Activated naive CD8-positive, alpha-beta T cell (primary cell): Measurements from ENCODE around the gene C9orf50.

ENCODE experiments used
- H3K27ac Mint-ChIP-seq: one replicate; pipeline ENCODE4 v1.8.0; 2021; ENCODE audit warnings: mixed read lengths
- H3K27me3 Mint-ChIP-seq: one replicate; pipeline ENCODE4 v1.8.0; 2021; ENCODE audit warnings: mixed read lengths
- H3K36me3 Mint-ChIP-seq: one replicate; pipeline ENCODE4 v1.8.0; 2021; ENCODE audit warnings: mixed read lengths
- H3K4me1 Mint-ChIP-seq: one replicate; pipeline ENCODE4 v1.8.0; 2021; ENCODE audit warnings: low read depth, mixed read lengths
- H3K4me3 Mint-ChIP-seq: one replicate; pipeline ENCODE4 v1.8.0; 2021; ENCODE audit warnings: mild to moderate bottlenecking, mixed read lengths
- H3K9me3 Mint-ChIP-seq: one replicate; pipeline ENCODE4 v1.8.0; 2021; ENCODE audit warnings: low read depth, mixed read lengths

The C9orf50 gene

DNA sequence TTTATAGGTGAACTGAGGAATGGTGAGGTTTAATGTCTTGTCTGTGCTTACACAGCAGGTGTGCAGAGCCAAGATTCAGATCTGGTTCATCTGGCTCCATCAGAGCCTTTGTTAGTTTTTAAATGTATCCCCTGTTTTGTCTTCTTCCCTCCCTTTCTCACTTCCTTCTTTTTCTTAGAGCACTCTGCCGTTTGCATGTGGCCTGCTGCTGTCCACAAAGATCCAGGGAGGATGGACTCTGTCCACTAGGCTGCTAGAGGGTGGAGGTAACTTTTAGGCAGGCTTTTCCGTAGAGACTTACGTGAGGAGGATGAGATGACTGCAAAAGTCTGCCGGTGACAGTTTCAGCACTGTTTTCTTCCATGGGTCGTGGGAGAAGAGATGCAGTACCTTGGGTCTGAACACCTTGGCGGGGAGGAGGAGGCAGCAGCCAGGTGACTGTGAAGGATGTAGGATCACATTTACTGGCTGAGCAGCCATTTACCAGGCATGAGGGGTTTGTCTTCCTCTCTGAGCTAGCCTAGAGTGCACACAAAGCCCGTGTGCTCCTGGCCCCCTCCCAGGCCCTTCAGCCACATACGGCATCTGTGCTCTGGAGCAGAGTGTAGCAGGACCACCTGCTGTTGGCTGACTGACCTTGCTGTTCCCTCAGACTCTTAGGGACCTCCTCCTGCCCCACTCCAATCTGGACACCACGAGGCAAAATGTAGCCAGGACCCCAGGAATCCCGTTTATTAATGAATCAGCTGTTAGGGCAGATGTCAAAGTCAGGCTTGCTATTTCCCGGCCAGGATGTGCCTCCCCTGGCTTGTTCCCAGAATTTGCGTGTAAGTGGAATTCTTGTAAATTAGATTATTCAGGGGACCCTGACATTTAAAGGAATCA, 6.9 kb upstream of the C9orf50 start:
- Mint-ChIP-seq H3K4me1 (peaks cover 65% of the 10 kb centered on the region), H3K27ac (peak overlapping the region; percentile 99), H3K27me3 (no peaks in the 10 kb centered on the region)

DNA sequence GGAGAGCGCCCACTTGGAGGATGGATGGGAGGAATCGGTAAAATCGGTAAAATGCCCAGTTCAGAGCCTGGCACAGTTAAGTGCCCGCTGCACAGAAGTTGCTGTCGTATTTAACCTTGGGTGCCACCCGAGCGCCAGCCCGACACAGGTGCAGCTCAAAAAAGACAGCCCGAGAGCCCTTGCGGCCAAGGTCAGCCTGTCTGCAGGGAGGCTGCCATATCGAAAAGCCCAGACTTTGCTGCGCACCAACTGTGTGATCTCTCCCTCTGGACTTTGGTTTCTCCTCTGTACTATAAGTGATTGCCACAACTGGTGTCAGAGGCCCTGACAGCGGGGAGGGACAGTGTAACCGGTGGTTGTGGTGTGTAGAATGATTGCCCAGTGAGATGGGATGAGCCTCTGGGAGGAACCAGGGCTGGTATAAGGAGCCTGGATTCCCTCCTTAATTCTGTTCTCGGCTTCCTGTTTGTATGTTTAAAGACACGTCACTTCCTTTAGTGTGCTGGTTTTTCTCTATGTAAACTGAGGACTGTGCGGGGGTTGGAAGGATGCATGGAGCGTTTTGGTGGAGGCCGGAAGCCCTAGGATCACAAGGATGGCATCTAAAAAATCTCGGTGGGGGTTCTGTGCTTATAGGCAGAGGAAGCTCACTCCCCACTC, 5.9 kb upstream of the C9orf50 start:
- peak overlapping the region; percentile 99 for H3K27ac Mint-ChIP-seq
- no peaks in the 10 kb centered on the region for H3K27me3 Mint-ChIP-seq
- peaks cover 6% of the 10 kb centered on the region for H3K36me3 Mint-ChIP-seq
- peaks cover 63% of the 10 kb centered on the region for H3K4me1 Mint-ChIP-seq
- H3K4me3 Mint-ChIP-seq, result peak overlapping the region; percentile 97
- no peaks in the 10 kb centered on the region for H3K9me3 Mint-ChIP-seq

More for the DNA sequence above, 6.9 kb upstream of the C9orf50 start:
- peak overlapping the region; percentile 97 for H3K4me3 Mint-ChIP-seq
- peaks cover 6% of the 10 kb centered on the region for H3K36me3 Mint-ChIP-seq
- H3K9me3 Mint-ChIP-seq, result no peaks in the 10 kb centered on the region

DNA sequence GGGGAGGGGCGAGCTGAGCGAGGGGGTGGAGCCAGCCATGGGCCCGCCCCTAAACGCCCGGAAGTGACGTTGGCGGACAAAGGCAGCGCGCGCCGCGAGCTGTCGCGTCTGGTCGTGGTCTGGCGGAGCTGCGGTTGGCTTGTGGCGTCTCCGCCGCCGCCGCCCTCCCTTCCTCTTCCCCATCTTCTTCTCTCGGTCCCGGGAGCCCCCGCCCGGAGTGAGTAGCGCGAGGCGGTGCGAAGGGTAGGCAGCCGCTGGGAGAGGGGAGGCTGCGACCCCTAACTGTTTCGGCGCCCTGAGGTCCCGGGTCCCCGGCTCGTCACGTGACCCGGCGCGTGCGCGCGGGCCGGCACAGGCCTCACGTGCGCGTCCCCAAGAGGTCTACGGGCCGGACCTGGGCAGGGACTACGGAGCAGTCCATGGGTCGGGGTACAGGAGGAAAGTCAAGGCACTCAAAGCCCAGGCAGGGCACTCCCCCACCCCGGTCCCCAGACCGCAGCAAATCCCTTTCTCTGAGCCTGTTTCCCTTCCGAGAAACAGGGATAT, 5.3 kb upstream of the C9orf50 start, which contains the start of gene NTMT1:
Gene NTMT1 (plus strand): TSS at position 85 of the 546 bp plus-strand sequence. CDS start 6,541 bp downstream, outside the sequence.
- Mint-ChIP-seq H3K4me3 (peak within 1 kb of the TSS; percentile 97), H3K36me3 (peaks cover 6% of the 10 kb centered on the region), H3K27me3 (peaks cover 2% of the 10 kb centered on the region), H3K4me1 (peaks cover 57% of the 10 kb centered on the region), H3K9me3 (no peaks in the 10 kb centered on the region), H3K27ac (peak within 1 kb of the TSS; percentile 99)

DNA sequence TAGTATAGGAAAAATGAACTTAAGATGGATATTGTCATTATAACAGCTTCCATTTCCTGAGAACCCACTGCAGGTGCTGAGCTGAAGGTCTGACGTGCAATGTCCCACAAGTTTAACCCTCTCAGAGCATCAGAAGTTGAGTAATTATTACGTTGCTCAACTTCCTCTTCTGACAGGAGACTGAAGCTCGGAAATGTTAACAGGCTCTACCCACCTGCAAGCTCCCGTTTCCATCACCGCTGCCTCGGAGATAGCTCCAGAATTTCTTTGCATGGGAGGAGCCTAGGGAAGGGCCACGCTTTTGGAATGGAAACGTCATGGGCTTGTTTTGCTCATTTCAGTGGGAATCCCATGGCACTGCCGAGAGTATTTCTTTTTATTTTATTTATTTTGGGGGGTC, 4.0 kb upstream of the C9orf50 start:
- Mint-ChIP-seq H3K4me1 (peaks cover 48% of the 10 kb centered on the region), H3K36me3 (peaks cover 6% of the 10 kb centered on the region)

DNA sequence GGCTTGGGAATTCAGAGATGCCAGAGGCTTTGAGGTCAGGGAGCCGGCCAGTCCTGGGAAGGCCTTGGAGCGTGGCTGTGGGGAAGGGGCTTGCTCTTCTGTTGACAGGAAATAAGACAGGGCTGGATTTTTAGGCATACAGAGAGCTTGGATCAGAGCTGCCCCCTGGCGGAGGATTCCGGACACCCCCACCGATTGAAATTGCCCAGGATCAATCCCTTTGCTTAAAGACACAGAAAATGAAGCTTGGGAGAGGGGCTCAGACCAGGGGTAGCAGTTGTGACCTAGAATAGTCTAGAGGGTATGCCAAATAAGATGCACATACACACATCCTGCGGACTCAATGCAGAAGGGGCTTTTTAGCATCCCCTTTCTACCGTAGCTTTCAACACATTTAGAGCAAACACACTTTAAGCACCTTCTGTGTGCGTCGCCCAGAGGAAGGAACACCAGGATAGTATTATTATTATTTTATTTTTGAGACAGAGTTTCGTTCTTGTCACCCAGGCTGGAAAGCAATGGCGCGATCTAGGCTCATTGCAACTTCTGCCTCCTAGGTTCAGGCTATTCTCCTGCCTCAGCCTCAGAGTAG, 3.4 kb upstream of the C9orf50 start:
- peaks cover 42% of the 10 kb centered on the region for H3K4me1 Mint-ChIP-seq
- H3K4me3 Mint-ChIP-seq, result peak overlapping the region; percentile 79
- no peaks in the 10 kb centered on the region for H3K9me3 Mint-ChIP-seq
- H3K27ac Mint-ChIP-seq, result peak overlapping the region; percentile 54
- peaks cover 5% of the 10 kb centered on the region for H3K27me3 Mint-ChIP-seq
- peaks cover 6% of the 10 kb centered on the region for H3K36me3 Mint-ChIP-seq

More for the DNA sequence above, 4.0 kb upstream of the C9orf50 start:
- peak overlapping the region; percentile 97 for H3K4me3 Mint-ChIP-seq
- H3K27me3 Mint-ChIP-seq, result peaks cover 5% of the 10 kb centered on the region
- peak overlapping the region; percentile 81 for H3K27ac Mint-ChIP-seq
- H3K9me3 Mint-ChIP-seq, result no peaks in the 10 kb centered on the region

DNA sequence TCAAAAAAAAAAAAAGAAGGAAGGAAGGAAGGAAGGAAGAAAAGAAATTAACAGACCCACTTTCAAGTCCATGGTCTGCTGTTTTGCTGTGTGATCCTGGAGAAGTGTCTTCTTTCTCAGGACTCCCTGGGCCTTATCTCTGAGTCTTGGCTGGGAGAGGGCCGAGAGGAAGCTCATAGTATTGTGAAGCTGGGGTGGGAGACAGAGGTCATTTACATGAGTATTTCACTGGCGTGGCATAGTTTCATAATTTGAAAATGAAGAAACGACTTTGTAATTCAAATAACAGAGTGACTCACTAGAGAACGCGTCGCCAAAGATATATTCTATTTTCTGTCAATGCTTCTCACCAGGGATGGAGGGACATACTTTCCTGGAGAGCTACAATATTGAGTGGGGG, 2.4 kb upstream of the C9orf50 start:
- Mint-ChIP-seq H3K4me1 (peaks cover 36% of the 10 kb centered on the region), H3K27me3 (peaks cover 10% of the 10 kb centered on the region), H3K4me3 (no peak overlapping the region), H3K36me3 (peaks cover 6% of the 10 kb centered on the region), H3K9me3 (no peaks in the 10 kb centered on the region), H3K27ac (peak overlapping the region; percentile 16)

DNA sequence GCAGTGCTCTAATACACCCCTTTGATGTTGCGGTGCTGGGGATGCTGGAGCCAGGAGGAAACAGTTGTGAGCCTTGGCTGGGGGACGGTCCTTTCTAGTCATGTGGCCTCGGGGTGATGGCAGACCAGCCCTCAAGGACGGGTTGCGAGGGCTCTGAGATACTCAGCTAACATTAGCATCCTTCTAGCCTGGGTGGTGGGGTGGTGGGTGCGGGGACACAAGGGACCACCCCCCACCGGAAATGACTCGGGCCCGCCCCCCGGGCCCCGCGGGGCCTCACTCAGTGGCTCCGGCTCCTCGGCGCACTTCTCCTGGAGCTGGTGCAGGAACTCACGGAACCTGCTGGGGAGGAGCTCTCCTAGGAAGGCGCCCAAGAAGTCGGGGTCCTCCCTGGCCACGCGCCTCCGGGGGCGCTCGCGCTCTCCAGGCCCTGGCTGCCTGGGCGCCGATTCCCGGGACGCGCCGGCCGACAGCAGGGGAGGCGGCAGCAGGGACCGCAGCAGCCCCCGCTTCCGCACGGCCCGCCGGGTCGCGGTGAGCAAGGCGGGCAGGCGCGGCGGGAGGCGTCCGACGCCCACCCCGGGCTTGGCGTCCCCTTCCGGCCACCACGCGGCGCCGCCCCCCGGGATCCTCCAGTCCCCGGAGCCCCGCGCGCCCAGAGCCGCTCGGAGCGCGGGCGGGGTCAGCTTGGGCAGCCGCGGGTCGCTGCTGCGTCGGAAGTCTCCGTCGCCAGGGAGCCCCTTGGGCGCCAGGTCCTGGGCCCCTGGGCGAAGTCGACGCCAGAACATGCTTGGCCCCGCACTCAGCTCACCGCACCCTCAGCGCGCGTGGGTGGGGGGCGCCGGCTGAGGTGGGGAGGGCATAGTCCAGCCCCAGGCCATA, 873 bp downstream of the C9orf50 start:
- Mint-ChIP-seq H3K27ac (no peak overlapping the region), H3K36me3 (no peaks in the 10 kb centered on the region), H3K27me3 (peaks cover 11% of the 10 kb centered on the region), H3K4me3 (peak overlapping the region; percentile 61), H3K4me1 (peaks cover 16% of the 10 kb centered on the region), H3K9me3 (no peaks in the 10 kb centered on the region)

DNA sequence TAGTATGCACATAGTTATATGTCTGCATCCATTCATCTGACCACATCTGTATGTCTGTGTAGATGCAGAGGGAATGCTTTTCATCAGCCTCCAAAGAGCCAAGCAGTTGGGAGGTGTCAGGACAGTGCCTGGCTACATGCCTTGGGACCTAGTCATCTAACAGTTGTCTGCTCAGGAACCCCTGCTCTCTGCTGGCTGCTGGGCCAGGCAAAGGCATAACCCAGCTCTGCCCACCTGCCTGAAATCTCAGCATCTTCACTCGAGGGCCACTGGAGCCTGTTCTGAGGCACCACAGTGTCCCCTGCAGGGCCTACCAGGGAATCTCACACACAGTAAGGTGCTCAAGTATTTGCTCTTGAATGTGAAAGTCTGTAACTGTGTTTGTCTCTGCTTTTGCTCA, 3.7 kb downstream of the C9orf50 start:
- Mint-ChIP-seq H3K4me3 (no peak overlapping the region), H3K36me3 (no peaks in the 10 kb centered on the region), H3K9me3 (no peaks in the 10 kb centered on the region), H3K4me1 (peaks cover 7% of the 10 kb centered on the region), H3K27me3 (peaks cover 11% of the 10 kb centered on the region), H3K27ac (no peak overlapping the region)

DNA sequence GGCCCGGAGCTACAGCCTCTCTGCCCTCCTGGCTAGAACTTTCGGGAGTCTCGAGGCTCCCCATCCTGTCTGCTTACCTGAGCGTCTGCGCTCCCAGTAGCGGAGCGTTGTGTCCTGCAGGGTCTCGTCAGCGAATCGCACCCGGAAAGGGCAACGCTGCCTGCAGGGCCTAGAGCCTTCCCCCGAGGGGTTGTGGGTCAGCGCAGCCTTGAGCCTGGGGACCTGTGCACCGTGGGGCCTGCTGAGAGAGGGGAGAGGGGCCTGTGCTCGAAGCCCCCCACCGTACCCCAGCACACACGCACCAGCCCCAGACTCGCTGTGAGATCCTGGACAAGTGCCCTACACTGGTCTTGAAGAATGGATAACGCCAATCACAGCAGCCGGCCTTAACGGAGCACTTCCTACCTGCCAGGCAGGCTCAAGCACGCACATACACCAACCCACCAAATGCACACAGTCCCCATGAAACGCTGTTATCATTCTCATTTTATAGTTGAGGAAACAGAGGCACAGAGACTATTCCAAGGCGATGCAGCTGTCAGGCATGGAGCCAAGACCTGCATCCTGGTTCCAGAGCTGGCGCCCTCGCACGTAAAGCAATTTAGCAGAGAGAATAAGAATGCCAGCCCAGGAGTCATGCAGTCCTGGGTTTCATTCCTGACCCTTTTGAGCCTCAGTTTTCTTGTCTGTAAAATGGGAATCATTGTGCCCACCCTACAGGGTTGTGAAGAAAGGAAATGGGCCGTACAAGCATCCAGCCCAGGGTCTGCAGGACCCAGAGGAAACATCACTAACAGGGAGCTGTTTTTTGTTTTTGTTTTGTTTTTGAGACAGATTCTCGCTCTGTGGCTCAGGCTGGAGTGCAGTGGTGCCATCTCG, 5.3 kb downstream of the C9orf50 start:
- Mint-ChIP-seq H3K27ac (no peak overlapping the region), H3K4me3 (no peak overlapping the region), H3K27me3 (peaks cover 5% of the 10 kb centered on the region), H3K36me3 (no peaks in the 10 kb centered on the region), H3K4me1 (peaks cover 9% of the 10 kb centered on the region), H3K9me3 (no peaks in the 10 kb centered on the region)

DNA sequence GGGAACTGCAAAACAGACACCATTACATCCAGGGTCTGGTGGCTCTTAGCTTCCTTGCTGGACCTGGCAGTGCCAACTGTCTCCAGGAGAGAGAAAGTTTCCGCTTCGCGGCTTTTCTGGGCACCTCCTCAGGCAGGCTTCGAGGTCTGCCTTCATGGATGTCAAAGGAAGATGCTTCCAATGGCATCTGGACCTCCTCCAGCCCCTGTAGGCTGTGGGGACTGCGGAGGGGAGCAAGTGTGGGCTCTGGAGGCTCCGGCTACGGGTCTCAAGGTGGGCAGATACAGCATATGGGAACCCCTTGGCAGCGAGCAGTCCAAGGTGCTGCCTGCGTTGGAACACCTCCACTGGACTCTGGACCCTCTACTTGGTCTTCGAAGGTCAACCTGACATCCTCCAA, 6.0 kb downstream of the C9orf50 start:
- Mint-ChIP-seq H3K4me1 (peaks cover 10% of the 10 kb centered on the region), H3K27ac (no peak overlapping the region), H3K9me3 (no peaks in the 10 kb centered on the region), H3K27me3 (peaks cover 5% of the 10 kb centered on the region), H3K36me3 (no peaks in the 10 kb centered on the region), H3K4me3 (no peak overlapping the region)

DNA sequence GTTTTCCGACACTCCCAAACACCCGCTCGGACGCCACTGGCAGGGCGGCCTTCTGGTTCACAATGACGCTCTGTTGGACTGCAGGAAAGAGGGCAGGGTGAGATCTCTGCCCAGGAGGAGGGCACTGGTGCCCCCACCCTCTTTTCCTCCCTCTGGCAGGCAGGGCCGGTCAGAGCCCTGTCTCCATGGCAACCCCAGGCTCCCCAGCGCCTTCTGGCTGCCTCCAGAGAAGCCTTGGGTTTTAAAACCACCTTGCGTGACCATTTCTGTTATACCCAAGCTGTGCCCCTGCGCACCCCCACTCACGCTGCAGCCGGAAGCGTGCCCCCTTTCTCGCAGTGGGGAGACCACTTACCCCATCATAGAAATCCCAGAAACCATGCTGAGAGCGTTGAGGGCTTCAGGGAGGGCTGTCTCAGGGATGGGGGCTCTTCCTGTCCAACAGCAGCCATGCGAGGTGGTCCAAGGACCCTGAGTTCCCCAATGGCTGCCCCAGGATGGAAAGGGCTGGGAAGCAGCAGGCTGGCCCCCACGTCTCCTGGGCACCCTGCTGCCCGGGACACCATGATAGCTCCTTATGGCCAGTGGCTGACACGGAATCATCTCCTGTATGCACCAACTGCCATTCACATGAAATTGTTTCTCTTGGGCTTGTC, 7.3 kb downstream of the C9orf50 start:
- Mint-ChIP-seq H3K9me3 (no peaks in the 10 kb centered on the region), H3K4me1 (peaks cover 15% of the 10 kb centered on the region), H3K27me3 (peaks cover 1% of the 10 kb centered on the region), H3K4me3 (no peak overlapping the region), H3K36me3 (no peaks in the 10 kb centered on the region), H3K27ac (no peak overlapping the region)

DNA sequence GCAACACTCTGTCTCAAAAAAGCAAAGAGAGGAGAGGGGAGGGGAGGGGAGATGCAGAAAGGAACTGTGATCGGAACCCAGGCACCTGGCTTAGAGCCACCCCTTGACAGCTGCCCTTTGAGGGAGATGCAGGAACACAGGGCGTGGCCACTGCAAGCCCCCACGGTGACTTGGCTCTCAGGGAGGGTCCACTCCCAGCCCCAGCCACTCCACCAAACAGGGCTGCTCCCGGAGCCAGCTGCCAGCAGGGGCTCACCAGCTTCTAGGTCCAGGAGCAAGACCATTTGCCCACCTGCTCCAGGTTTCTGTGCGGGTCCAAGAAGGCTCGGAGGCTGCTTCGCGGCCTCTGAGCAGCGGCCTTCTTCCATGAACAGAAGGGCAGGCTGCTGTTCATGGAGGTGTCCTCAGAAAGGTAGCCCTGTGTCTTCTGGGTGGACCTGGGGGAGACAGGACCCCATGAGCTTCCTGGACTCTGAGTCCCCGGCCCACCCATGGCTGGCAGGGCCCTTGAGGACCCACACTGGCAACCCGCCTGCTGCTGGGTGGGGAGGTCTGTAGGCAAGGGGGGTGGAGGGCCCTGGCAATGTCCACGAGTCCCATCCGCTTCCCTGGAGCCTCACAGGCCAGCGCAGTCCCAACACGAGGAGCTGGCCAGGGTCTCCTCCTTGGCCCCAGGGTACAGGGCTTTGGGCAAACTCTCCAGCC, 7.9 kb downstream of the C9orf50 start:
- Mint-ChIP-seq H3K4me1 (peaks cover 18% of the 10 kb centered on the region), H3K36me3 (no peaks in the 10 kb centered on the region), H3K27me3 (no peaks in the 10 kb centered on the region), H3K27ac (no peak overlapping the region), H3K9me3 (no peaks in the 10 kb centered on the region), H3K4me3 (no peak overlapping the region)
